ENCODE measurements around the gene CAPN3.
"Not testable (repeated sequence)": the region's sequence is repeated elsewhere in the genome, so short reads cannot be mapped to it uniquely, and the experiment has no call there.

DNA sequence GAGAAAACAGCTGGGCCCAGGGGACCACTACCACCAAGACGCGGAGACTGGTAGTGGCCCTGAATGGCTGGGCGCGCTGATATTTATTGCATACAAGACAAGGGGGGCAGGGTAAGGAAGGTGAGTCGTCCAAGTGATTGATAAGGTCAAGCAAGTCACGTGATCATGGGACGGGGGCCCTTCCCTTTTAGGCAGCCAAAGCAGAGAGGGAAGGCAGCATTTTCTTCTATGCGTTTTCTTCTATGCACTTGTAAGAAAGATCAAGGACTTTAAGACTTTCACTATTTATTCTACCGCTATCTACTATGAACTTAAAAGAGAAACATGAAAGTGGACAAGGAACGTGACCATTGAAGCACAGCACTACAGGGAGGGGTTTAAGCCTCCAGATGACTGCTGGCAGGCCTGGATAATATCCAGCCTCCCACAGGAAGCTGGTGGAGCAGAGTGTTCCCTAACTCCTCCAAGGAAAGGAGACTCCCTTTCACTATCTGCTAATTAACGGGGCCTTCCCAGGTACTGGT, 43.0 kb upstream of the CAPN3 start:
- not testable (repeated sequence) for TF ChIP-seq ARNTL (CRISPR knock-in tag; IDR thresholded peaks at IDR 0.05; ENCODE audit: borderline replicate concordance, low read depth); TCF4 (CRISPR knock-in tag; IDR thresholded peaks at IDR 0.05; ENCODE audit: borderline replicate concordance); GLIS3 (CRISPR knock-in tag; IDR thresholded peaks at IDR 0.05)
- TF ChIP-seq, protein P1, sequence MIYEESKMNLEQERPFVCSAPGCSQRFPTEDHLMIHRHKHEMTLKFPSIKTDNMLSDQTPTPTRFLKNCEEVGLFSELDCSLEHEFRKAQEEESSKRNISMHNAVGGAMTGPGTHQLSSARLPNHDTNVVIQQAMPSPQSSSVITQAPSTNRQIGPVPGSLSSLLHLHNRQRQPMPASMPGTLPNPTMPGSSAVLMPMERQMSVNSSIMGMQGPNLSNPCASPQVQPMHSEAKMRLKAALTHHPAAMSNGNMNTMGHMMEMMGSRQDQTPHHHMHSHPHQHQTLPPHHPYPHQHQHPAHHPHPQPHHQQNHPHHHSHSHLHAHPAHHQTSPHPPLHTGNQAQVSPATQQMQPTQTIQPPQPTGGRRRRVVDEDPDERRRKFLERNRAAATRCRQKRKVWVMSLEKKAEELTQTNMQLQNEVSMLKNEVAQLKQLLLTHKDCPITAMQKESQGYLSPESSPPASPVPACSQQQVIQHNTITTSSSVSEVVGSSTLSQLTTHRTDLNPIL (CRISPR knock-in tag; IDR thresholded peaks at IDR 0.05; ENCODE audit: low read depth), result not testable (repeated sequence)
